ENCODE measurements around the gene MYL7.
"Not testable (repeated sequence)": the region's sequence is repeated elsewhere in the genome, so short reads cannot be mapped to it uniquely, and the experiment has no call there.

Gene MYL7, protein sequence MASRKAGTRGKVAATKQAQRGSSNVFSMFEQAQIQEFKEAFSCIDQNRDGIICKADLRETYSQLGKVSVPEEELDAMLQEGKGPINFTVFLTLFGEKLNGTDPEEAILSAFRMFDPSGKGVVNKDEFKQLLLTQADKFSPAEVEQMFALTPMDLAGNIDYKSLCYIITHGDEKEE

DNA sequence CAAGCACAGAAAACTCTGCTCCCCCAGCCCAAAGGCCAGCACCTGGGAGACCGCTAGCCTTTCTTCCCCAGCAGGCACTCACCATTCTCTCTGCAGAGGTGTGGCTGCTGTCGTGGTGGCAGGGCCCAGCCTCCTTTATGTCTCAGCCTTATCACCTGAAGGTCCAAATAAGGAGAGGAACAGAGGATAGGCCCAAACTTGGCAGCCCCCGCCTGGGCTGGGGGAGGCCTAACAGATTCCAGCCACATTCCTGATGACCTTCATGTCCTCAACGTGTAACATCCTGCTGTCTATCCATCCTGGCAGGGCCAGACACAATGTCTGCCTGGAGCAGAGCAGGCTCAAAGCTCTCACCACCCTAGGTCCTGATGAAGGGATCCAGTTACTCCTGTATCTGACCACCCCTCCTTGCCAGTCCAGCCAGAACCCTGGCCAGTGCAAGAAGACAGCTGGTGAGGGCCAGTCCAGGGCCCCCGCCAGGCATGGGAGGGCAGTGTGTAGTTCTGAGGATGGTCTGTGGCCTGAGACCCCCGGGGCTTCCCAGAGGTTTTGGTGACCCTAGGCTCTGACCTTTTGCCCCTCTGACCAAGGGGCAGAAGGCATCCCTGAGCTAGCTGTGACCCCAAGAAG, at the start of gene MYL7:
TSS of gene MYL7 (minus strand) at position 112 of the 630 bp plus-strand sequence. CDS start at position 85, 27 bp downstream.
- DNase-seq (ENCODE audit: low read depth in 2 of 2) = no peak

DNA sequence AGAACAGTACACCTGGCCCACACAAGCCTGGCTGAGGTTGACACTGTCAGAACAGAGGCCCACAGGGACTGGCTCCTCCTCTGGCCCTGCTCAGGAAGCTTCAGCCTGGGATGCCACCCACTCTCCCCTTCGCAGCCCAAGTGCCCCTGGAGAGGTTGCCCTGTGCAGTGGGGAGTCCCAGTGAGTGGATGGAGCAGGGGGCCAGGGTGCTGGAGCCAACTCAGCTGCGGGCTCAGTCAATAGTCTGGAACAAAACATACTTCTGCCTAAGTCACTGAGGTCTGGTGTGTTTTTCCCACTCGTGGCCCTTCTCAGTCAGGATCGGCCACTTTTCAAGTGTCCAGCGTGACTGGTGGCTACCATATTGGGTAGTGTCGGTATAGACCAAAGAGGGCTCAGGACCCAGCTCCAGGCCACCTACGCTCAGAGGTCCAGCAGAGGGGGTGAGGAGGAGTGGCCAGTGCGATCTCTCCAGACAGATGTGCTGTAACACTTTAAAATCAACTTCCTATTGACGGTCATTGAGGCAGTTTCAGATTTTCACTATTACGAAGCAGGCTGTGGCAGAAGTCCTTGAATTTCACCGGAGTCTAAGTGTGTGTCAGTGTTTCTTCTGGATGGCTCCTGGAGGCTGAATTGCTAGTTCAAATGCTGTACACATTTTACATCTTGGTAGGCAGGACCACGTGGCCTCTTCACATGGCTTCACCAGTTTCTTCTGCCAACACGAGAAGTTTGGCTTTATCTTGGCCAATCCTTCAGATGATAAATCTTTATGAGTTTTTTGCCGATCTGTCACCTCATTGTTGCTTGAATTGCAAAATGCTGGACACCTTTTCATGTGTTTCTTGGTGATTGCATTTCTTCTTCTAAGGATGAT, 49.1 kb upstream of the MYL7 start:
- no peak for DNase-seq (ENCODE audit: low read depth in 2 of 2)

DNA sequence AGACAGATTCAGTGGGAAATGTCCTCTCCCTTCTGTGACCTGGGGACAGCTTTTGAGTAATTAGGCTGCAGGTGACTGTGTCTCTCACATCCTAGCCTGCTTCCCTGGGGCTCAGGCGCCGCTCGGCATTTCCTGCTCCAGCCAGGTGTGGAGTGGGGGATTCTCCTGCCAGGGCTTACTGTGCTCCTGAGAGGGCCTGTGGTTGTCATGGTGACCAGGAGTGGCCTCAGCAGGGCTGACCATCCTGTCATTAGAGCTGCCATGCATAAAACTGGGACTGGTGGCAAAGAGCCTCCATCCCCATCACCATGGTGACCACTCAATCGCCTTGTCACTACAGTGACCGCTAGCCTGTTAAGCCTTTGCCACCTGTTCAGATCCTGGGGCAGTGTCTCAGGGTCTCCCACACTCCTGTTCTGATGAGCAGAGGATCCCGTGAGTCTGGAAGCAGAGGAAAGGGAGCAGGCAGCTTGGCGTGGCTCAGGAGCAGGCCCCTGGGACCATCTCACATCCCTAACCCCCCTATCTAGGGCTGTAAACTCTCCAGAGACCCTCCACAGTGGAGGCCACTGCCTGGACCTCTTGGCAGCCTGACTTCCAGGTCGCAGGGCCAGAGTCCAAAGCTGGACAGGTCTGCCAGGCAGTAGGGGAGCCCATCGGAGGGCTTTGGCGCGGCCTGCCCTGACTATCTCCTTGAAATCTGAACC, 48.3 kb upstream of the MYL7 start, which contains the start of gene GCK:
TSS of gene GCK (minus strand) at position 154 of the 707 bp plus-strand sequence. CDS start 486 bp downstream, outside the sequence.
- no peak for DNase-seq (ENCODE audit: low read depth in 2 of 2)

DNA sequence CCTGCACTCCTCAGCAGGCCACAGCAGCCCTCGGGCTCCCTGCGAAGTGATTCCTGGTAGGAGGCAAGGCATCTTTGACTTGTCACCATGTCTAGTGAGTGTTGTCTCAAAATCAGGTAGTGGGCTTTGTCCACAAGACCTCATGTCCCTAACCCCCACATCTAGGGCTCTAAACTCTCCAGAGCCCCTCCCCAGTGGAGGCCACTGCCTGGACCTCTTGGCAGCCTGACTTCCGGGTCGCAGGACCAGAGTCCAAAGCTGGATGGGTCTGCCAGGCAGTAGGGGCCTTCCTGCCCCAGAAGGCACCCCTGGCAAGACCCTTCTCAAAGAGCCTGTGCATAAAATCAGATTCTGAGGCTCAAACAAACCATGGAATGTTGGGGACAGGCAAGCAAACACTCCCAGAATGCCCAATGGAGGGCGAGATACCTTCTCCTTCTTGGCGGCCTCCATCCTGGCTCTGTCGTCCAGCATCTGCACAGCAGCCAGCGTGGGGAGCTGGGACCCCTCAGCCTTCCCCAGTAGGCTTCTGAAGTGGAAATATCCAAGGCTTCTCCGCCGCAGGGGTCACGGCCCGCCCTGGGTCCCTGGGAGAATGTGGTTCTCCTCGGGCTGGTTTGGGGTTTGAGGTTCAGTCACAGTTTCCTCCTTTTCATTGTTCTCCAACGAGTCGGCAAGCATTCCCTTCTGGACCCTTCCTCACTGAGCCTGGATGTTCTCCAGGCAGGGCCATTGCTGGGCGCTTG, 47.5 kb upstream of the MYL7 start:
- no peak for DNase-seq (ENCODE audit: low read depth in 2 of 2)

DNA sequence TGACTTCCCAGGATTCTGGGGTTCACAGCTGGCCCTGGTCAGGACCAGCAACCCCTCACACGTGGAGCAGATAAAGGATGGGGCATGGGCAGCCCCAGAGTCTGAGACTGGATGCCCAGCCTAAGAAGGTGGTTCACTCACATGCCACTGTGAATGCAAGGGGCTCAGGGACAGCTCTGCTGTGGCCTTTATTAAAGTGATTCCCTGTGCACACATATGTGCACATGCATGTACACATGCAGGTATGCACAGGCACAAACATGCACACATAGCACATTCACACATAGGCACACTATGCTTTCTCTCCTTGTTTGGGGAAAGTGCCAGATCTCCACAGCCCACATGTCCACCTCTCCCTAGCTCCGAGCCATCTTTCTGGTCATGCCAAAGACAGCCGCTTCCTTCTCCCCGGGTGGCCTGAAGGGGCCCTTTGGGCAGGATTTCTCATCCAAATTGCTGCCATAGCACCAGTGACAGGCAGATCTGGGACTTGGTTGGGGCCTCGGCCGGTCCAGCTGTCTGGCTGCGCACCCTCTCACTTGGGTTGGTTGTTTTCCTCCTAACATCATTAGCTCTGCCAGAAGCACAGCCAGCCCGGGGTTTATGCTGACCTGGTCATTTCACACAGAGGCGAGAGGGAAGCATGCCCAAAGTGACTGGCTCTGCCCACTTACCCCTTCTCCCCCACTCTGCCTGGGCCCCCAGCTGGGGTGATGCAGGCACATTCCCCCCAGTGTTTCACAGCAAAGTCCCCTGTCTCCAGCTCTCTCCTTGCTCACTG, 46.7 kb upstream of the MYL7 start:
- DNase-seq (ENCODE audit: low read depth in 2 of 2) = no peak

DNA sequence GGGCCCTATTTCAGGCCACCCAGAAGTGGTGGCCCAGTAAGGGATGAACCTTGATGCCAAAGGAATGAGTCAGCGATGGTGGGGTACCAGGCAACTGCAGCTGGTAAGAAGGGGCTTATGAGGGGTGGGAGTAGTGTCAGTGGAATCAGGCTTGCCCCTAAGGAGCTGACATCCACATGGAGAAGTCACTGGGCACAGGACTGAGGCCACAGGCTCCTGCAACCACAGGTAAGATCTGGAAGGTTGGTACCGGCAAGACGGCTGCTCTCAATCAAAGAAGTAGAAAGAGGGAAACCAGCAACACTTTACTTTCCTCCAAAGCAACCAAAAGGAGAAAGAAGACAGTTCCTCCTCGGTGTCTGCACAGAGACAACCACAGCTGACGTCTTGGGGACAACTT, 45.6 kb upstream of the MYL7 start:
- DNase-seq (ENCODE audit: low read depth in 2 of 2) = no peak

DNA sequence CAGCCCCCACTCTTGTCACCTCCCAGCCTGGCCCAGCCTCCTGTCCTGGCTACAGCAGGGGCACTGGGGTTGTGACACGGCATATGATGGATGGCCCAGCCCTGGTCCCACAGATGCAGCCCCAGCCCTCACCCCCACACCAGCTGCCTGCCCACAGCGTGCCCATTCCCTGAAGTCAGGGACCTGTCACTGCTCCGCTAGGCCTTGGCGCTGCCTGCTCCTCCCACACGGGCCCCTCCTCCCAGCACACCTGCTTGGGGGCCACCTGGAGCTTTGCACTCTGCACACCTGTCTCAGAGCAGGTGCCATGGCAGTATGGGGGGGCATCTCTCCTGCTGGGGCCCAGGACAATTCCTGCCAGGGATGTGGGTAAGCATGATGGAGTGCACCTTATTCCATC, 44.6 kb upstream of the MYL7 start:
- no peak for DNase-seq (ENCODE audit: low read depth in 2 of 2)

DNA sequence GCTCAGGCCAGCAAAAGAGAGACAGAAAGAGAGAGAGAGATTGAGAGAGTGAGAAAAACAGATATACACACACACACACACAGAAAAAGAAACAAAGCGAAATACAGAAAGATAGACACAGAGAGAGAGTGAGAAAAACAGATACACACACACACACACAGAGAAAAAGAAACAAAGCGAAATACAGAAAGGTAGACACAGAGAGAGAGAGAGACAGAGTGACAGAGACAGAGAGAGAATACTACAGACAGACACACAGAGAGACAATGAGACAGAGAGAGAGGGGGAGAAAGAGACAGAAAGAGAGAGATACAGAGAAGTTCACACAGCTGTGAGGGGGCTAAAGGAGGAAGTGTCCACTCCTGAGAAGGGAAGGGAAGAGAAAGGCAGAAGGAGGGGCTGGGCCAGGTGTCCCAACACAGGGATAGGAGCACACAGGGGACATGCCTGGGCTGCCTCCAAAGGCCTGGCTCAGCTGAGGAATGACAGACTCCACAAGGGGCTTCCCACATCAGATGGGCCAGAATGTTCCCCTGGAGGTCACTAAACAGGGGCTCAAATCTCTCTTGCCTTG, 43.8 kb upstream of the MYL7 start:
- no peak for DNase-seq (ENCODE audit: low read depth in 2 of 2)

DNA sequence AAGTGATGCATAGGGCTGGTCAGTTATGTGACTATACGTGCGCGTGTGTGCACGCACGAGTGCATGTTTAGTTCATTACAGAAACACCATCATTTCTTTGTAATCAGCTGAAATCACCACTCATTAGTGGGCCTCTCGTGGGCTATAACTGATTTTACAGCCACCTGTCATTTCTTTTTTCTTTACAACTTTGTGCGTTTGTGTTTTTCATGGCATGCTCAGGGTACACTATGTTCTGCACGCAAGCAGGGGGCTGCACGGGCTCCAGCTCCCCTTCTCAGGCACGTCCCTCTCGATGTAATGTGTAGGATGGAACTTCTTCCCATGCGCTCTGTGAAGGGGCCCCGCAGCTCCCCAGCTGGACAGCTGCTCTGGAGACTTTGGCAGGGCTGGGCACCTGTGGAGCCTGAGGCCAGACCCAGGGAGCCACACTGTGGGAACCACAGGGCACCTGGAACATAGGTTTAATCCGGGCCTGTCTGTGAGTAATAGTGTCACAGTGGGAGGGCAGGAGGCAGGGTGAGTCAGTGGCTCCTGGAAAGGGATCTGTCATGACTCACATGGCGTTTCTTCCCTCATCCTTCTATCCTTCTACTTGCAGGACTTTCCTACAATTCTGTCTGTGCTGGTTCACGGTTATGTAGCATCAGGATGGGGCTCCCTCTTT, 43.2 kb upstream of the MYL7 start:
- DNase-seq (ENCODE audit: low read depth in 2 of 2) = no peak

DNA sequence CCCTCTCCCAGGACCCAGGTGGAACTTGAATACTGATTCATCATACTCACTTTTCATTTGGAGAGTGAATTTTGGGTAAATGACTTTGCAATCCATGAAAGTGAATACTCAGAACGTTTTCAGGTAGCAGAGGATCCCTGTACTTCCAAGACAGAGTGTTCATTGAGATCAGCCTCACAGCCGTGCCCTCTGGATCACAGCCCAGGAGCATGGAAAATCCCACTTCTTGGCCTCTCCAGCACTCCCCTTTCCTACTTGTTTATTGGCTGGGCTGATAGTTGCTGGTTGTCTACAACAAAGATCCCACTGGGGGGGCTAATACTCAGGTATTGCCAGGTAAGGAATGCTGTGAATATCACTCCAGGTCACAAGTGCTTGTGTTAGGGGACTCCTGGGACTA, 42.3 kb upstream of the MYL7 start:
- DNase-seq (ENCODE audit: low read depth in 2 of 2) = no peak

DNA sequence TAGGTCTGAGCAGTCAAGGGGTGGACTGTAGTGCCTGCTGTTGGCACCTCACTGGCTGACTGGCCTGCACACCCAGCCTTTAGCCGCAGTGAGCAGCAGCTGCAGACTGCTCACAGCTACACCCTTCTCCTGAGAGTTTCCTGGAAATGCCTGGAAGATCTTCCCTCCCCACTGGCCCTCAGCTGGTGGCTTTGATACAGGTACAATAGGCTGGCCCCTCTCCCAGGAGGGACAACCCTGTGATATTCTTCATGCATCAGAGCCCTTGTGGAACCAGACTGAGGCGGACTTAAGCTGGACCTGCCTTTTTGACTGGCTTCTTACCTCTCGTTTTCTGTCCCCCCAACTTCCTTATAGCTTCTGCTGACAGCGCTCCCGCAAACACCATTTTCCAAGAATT, 41.7 kb upstream of the MYL7 start:
- no peak for DNase-seq (ENCODE audit: low read depth in 2 of 2)

DNA sequence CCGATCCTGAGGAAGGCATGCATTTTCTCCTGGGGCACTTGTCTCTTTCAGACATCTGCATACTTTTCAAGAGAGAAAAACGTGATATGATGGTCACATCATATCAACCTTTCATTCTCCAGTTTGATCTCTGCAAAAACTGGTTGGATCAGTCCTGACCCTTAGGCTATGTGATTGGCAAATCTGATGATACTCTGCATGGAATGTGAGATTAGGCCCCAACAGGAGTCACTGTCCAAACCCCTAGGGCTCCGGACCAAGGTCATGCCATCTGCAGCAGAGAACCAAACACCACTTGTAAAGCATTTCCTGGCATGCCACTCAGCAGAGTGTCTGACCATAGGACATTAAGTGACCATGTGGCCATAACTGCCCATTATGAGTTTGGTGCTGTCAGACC, 39.5 kb upstream of the MYL7 start:
- DNase-seq (ENCODE audit: low read depth in 2 of 2) = no peak

DNA sequence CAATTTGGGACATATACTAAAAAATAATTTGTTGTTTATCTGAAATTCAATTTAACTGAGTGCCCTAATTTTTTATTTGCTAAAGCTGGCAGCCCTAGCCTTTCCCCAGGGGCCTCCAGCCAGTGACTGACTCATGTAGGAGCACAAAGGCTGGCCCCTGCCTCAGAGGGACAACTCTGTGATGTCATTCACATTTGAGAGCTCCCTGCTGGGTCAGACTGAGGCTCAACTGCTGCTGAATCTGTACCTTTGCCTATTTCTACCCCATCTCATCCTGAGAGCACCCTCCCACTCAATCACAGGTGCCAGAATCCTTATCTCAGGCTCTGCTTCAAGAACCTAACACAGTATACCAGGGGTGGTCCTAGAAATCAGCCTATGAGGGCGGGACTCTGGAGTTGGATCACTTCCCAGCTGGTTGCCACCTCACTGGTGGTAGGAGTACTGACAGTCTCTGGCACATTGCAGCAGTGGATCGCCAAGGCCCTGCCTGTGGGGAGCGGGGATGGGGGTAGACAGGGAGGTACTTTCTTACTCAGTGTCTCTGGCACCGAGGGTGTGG, 36.5 kb upstream of the MYL7 start:
- DNase-seq (ENCODE audit: low read depth in 2 of 2) = no peak

DNA sequence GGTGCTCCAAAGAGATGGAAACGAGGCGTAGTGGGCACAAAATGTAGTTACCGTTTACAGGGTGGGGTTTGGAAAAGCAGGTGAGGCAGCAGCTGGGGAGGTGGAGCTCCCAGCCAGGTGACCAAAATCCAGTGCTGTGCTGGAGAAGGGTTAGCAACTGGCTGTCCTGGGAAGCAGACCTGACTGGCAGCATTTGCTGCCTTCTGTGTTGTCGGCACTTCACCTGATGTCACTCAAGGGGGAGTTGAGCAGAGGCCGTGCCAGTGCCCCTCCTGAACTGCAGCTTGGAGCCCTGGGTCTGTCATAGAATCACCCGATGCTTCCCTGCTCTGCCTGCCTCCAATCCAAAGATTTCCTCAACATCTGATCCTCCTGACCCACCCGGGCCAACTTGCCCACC, 35.4 kb upstream of the MYL7 start:
- DNase-seq (ENCODE audit: low read depth in 2 of 2) = no peak

DNA sequence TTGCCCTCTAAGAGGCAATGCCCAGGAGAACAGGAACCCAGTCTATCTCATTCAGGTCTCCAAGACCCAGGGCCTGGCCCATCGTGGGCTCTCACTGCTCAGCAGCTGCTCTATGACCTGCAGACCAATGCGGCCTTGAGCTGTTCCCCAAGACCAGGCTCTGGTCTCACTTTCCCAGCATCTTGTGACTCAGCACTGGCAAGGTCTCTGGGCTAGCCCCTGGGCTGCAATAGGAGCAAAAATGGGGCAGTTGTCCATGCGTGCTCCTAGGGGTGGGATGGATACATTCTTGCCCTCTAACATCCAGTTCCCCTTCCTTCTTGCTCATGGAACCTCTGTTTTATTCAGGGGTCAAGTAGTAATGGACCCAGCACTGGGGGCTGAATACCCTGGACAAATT, 34.6 kb upstream of the MYL7 start:
- no peak for DNase-seq (ENCODE audit: low read depth in 2 of 2)

DNA sequence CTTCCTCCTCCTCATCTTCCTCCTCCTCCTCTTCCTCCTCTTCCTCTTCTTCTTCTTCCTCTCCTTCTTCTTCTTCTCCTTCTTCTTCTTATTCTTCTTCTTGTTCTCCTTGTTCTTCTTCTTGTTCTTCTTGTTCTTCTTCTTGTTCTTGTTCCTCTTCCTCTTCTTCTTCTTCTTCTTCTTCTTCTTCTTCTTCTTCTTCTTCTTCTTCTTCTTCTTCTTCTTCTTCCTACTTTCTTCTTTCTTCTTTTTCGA, 33.5 kb upstream of the MYL7 start:
- DNase-seq (ENCODE audit: low read depth in 2 of 2) = not testable (repeated sequence)

DNA sequence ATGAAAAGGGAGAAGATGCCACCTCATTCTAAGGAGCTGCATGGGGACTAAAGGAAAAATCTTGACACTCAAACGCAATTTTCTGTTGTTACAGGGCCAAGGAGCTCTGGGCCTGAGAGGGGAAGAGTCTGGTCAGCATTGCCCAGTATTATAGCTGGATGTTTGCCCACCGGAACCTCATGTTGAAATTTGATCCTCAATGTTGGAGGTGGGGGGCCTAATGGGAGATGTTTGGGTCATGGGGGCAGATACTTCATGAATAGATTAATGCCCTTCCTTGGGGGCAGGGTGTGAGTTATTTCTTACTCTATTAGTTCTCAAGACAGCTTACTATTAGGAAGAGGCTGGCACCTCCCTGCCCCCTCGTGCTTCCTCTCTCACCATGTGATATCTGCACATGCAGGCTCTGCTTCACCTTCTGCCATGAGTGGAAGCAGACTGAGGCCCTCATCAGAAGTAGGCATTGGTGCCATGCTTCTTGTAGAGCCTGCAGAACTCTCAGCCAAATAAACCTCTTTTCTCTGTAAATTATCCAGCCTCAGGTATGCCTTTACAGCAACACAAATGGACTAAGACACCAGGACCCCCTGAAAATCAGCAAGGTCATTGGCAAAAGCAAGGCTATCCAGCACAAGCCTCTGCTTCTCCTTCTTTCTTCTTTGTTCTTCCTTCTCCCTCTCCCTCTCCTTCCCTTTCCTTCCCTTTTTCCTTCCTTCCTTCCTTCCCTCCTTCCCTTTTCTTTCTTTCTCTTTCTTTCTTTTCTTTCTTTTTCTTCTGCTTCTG, 33.0 kb upstream of the MYL7 start:
- DNase-seq (ENCODE audit: low read depth in 2 of 2) = no peak

DNA sequence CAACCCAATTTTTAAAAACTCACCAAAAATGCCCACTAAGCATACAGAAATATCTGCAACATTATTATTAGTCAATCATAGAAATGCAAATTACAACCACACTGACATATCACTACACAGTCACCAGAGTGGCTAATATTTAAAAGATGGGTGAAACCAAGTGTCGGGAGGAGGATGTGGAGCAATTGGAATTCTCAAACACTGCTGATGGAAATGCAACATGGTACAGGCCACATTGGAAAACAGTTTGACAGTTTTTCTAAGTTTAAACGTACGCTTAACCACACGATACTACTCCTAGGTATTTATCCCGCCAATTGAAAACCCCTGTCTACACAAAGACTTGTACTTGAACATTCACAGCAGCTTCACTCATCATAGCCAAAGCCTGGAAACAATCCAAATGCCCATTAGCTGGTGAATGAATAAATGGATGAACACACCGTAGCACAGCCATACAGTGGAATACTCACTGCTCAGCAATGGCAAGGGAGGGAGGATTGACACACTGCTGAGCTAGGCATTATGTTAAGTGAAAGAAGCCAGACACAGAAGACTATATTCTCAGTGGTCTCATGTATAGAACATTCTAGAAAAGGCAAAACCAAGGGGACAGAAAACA, 31.8 kb upstream of the MYL7 start:
- DNase-seq (ENCODE audit: low read depth in 2 of 2) = no peak

DNA sequence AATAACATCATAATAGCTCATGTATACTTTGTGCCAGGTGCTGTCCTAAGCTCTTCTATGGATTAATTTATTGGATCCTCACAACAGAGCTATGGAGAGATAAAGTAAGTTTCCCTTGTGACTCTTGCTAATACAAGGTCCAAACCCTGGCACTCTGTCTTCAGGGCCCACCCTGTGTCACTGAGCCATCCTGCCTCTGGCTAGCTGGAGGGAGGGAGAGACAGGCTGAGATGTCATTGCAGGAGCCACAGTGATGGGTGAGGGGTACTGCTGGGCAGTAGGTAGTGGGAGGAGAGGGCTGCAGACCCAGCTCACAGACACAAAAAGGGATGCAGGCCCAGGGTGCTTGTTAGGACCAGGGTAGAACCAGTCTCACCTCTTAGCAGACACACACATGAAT, 31.2 kb upstream of the MYL7 start:
- no peak for DNase-seq (ENCODE audit: low read depth in 2 of 2)

Data from stimulated activated CD4-positive, alpha-beta T cell treated with anti-CD3 and anti-CD28 coated beads, Interleukin-4, amount 100 ng/mL, for 48 hours (primary cell).